NT2/D1 (cell line): ENCODE data around the gene RAB7A.

ENCODE experiments used
- DNase-seq: peaks from one replicate; pipeline ENCODE4 v3.0.0-alpha.2; 2011; ENCODE audit warnings: low read depth, low spot score
- H3K27me3 ChIP-seq: 2 replicates; pipeline ENCODE4 v1.6.0; 2011; ENCODE audit warnings: mild to moderate bottlenecking; ENCODE audit not compliant: insufficient read length, insufficient read depth
- H3K36me3 ChIP-seq: 2 replicates; pipeline ENCODE4 v1.6.1; 2011; ENCODE audit warnings: mild to moderate bottlenecking, low read length, mixed read lengths; ENCODE audit not compliant: insufficient read depth, insufficient read length
- H3K4me1 ChIP-seq: 2 replicates; pipeline ENCODE4 v1.5.1; 2011; ENCODE audit not compliant: insufficient read depth, insufficient read length
- H3K4me3 ChIP-seq: 2 replicates; pipeline ENCODE4 v1.5.1; 2011; ENCODE audit warnings: low read depth; ENCODE audit not compliant: insufficient read length
- H3K9ac ChIP-seq: 2 replicates; pipeline ENCODE4 v1.6.0; 2011; ENCODE audit warnings: low read depth; ENCODE audit not compliant: insufficient read length
- H3K9me3 ChIP-seq: 2 replicates; pipeline ENCODE4 v1.5.1; 2011; ENCODE audit warnings: mild to moderate bottlenecking, low read length; ENCODE audit not compliant: insufficient read depth
- SUZ12 ChIP-seq: IDR thresholded peaks from 2 replicates; pipeline ENCODE4 v1.6.1; 2011; ENCODE audit not compliant: insufficient read length, insufficient read depth; ENCODE audit errors: extremely low read depth
- YY1 ChIP-seq: IDR thresholded peaks from 2 replicates; pipeline ENCODE4 v1.6.1; 2011; ENCODE audit not compliant: insufficient read length, insufficient read depth
- ZNF274 ChIP-seq: IDR thresholded peaks from 2 replicates; pipeline ENCODE4 v1.6.1; 2011; ENCODE audit warnings: mild to moderate bottlenecking, low read depth, low read length

The RAB7A gene

GRCh38 chr3:128782282-128783146 is 56.5 kb downstream of the RAB7A start:
- no peak for DNase-seq
- H3K4me3 ChIP-seq: no peak overlapping the region
- no peaks in the 10 kb centered on the region for H3K9me3 ChIP-seq
- H3K9ac ChIP-seq: no peak overlapping the region
- peaks cover 6% of the 10 kb centered on the region for H3K4me1 ChIP-seq
- no peaks in the 10 kb centered on the region for H3K27me3 ChIP-seq
- H3K36me3 ChIP-seq: peaks cover 3% of the 10 kb centered on the region
- no peak for TF ChIP-seq YY1

DNA sequence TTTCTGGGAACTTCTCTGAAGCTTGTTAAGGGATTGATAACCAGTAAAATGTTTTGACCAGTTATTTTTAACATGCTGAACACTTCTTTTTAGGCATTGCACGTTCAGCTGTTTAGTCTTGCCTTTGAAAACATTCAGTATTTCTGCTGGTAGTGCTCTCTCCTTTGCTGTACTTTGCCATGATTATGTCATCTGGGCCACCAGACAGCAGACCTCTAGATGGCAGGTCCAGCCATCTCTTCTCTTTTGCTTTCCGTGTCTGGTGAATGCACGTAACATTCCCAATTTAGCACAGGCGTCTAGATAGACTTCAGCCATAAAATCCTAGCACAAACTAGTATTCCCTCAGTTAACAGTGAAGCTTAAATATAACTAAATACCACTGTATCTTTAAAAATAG is 57.8 kb downstream of the RAB7A start:
- H3K9me3 ChIP-seq: no peaks in the 10 kb centered on the region
- no peaks in the 10 kb centered on the region for H3K27me3 ChIP-seq
- no peak overlapping the region for H3K4me3 ChIP-seq
- TF ChIP-seq SUZ12 (no peak), ZNF274 (no peak), YY1 (no peak)
- peaks cover 10% of the 10 kb centered on the region for H3K4me1 ChIP-seq
- peaks cover 6% of the 10 kb centered on the region for H3K36me3 ChIP-seq
- no peak for DNase-seq
- H3K9ac ChIP-seq: no peak overlapping the region

DNA sequence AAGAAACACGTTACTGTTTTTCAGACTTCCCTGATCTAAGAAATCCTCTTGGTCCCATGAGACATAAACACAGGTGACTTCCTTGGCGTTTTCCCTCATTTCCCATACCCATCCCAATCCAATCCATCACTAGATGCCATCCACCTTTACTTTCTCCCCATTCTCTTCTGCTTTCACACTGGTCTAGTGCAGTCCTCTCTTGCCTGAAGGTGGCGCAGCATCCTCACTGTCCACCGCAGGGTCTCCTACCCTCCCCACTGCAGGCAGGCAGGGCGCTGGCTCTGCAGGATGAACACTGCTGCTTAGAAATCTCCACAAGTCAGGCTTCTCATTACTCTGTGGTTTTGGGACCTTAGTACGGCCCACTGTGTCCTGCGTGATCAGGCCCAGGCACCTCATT is 58.2 kb downstream of the RAB7A start:
- Histone ChIP-seq H3K9ac (no peak overlapping the region), H3K9me3 (no peaks in the 10 kb centered on the region), H3K4me3 (no peak overlapping the region), H3K36me3 (peaks cover 6% of the 10 kb centered on the region), H3K4me1 (peaks cover 10% of the 10 kb centered on the region), H3K27me3 (no peaks in the 10 kb centered on the region)
- peak; percentile 48 for DNase-seq
- TF ChIP-seq ZNF274: no peak
- TF ChIP-seq YY1: no peak
- no peak for TF ChIP-seq SUZ12

GRCh38 chr3:128784843-128785242 is 58.9 kb downstream of the RAB7A start:
- Histone ChIP-seq H3K9me3 (no peaks in the 10 kb centered on the region), H3K27me3 (no peaks in the 10 kb centered on the region), H3K36me3 (peaks cover 6% of the 10 kb centered on the region), H3K4me1 (peaks cover 10% of the 10 kb centered on the region), H3K9ac (no peak overlapping the region), H3K4me3 (no peak overlapping the region)
- no peak for DNase-seq
- TF ChIP-seq YY1 (no peak), SUZ12 (no peak), ZNF274 (no peak)

DNA sequence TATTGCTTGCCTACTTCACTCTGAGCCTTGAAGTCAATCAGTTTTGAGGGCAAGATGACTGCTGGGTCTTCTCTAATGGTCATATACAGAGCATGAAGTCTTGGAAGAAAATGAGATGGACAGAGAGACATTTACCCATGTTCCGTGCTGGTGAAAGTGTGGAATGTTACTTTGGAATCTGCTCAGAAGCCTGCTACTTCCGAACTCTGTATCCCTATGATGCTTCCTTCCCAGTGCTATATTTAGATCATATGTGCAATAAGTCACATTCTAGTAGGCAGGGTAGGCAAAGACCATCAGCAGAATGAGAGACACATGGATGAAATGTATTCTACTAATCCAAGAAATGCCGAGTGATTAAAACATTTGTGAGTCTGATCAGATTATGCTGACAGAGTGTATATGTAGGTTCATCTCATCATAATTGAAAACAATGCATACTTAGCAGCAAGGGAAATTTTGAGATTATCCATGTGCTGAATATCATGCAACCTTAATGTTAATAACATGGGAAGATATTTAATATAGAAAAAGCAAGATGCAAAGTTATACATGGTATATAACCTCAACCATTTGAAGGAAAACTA is 60.5 kb downstream of the RAB7A start:
- no peak for DNase-seq
- peaks cover 6% of the 10 kb centered on the region for H3K36me3 ChIP-seq
- no peaks in the 10 kb centered on the region for H3K27me3 ChIP-seq
- peaks cover 10% of the 10 kb centered on the region for H3K4me1 ChIP-seq
- no peak overlapping the region for H3K9ac ChIP-seq
- no peaks in the 10 kb centered on the region for H3K9me3 ChIP-seq
- H3K4me3 ChIP-seq: no peak overlapping the region
- no peak for TF ChIP-seq SUZ12
- TF ChIP-seq ZNF274: no peak
- TF ChIP-seq YY1: no peak

DNA sequence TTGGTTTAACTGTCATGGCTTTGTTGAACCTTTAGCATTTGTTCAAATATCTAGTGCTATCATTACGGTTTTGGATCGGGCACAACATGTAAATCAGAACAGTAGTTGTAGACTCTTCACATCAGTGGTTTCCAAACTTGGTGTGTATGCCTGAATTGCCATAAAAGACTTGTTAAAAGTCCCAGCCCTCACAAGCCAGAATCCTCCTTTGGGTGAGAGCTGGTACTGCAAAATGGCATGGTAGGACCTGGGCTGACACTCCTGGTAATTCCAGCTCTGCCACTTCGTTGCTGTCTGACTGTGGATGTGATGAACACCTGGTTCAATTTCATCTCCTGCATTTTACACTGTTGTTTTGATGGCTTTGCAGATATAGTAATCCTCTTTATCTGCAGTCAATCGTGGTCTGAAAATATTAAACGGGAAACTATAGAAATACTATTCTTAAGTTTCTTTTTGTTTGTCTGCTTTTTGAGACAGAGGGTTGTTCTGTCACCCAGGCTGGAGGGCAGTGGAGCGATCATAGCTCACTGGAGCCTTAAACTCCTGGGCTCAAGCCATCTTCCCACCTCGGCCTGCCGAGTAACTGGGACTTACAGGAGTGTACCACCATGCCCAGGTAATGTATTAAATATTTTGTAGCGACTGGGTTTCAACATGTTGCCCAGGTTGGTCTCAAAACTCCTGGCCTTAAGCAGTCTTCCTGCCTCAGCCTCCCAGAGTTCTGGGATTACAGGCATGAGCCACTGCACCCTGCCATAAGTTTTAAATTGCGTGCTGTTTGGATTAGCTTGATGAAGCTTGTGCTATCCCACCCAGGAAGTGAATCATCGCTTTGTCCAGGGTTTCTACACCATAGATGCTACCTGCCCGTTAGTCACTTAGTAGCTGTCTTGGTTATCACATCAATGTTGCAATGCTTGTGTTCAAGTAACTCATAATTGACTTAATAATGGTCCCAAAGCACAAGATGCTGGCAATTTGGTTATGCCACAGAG is 61.6 kb downstream of the RAB7A start:
- H3K4me3 ChIP-seq: no peak overlapping the region
- no peaks in the 10 kb centered on the region for H3K27me3 ChIP-seq
- H3K9ac ChIP-seq: no peak overlapping the region
- no peak for TF ChIP-seq ZNF274
- no peak for TF ChIP-seq YY1
- TF ChIP-seq SUZ12: no peak
- peaks cover 7% of the 10 kb centered on the region for H3K4me1 ChIP-seq
- H3K36me3 ChIP-seq: peaks cover 3% of the 10 kb centered on the region
- no peak for DNase-seq
- no peaks in the 10 kb centered on the region for H3K9me3 ChIP-seq
